D721Med (cell line): Measurements from ENCODE around the gene PSMB1.

Experiments used
- DNase-seq: peaks from one replicate; pipeline ENCODE4 v3.0.0; 2011; ENCODE audit warnings: low spot score; ENCODE audit not compliant: insufficient read length
- FAIRE-seq: peaks from 2 replicates; lab custom pipeline; 2011; peaks lifted over from hg19 to GRCh38; lab: Jason Lieb, UNC
- CTCF ChIP-seq: IDR thresholded peaks from 2 replicates; pipeline ENCODE4 v1.5.1; 2012; ENCODE audit warnings: mild to moderate bottlenecking, control low read depth; ENCODE audit not compliant: insufficient read depth; ENCODE audit errors: missing control alignments

The PSMB1 gene

GRCh38 chr6:170554796-170555137 lies 1.7 kb upstream of the PSMB1 start:
- FAIRE-seq (no peak), DNase-seq (no peak)
- no peak for TF ChIP-seq CTCF

- TF ChIP-seq CTCF: no peak
- peak; percentile 68 for FAIRE-seq
- peak; percentile 37 for DNase-seq
These were observed 1.1 kb upstream of the PSMB1 start, which contains the start of gene TBP for GRCh38 chr6:170554013-170554795. TBP (plus strand) TSS chr6:170554369; CDS start chr6:170557030, 2,661 bp downstream.

GRCh38 chr6:170553534-170554012 lies 466 bp upstream of the PSMB1 start:
- no peak for FAIRE-seq
- TF ChIP-seq CTCF: no peak
- no peak for DNase-seq

GRCh38 chr6:170545405-170545804 lies 7.7 kb downstream of the PSMB1 start:
- TF ChIP-seq CTCF: no peak
- DNase-seq (no peak), FAIRE-seq (no peak)

GRCh38 chr6:170542031-170542719 lies 10.9 kb downstream of the PSMB1 start:
- TF ChIP-seq CTCF: no peak
- no peak for FAIRE-seq
- DNase-seq: no peak

- DNase-seq: no peak
- no peak for TF ChIP-seq CTCF
- FAIRE-seq: no peak
These were observed 15.8 kb downstream of the PSMB1 start for GRCh38 chr6:170537329-170537728.
